MM.1S (cell line): ENCODE data around the gene CMIP.

Experiments
- DNase-seq: peaks from one replicate; pipeline ENCODE4 v3.0.0-alpha.2; 2015
- H2AFZ ChIP-seq: fragments of 300-600 bp; sonication (generic); 2 replicates; pipeline ENCODE4 v1.6.0; 2016; ENCODE audit warnings: antibody characterized with exemption, low read length
- H3F3A ChIP-seq: fragments of 300-600 bp; sonication (generic); 2 replicates; pipeline ENCODE4 v1.6.1; 2016; ENCODE audit warnings: mild to moderate bottlenecking, antibody characterized with exemption, low read length, moderate library complexity, mixed read lengths; ENCODE audit not compliant: insufficient read depth
- H3K27ac ChIP-seq: fragments of 300-600 bp; sonication (generic); 2 replicates; pipeline ENCODE4 v1.5.1; 2016; ENCODE audit warnings: mild to moderate bottlenecking, low read length
- H3K27me3 ChIP-seq: fragments of 300-600 bp; sonication (generic); replicated peaks from 2 replicates; pipeline ENCODE4 v1.6.0; 2016; ENCODE audit warnings: low read length; ENCODE audit not compliant: insufficient read depth
- H3K36me3 ChIP-seq: fragments of 300-600 bp; sonication (generic); replicated peaks from 2 replicates; pipeline ENCODE4 v1.6.1; 2016; ENCODE audit warnings: mild to moderate bottlenecking, low read length, mixed read lengths; ENCODE audit not compliant: insufficient read depth
- H3K4me1 ChIP-seq: fragments of 300-600 bp; sonication (generic); 2 replicates; pipeline ENCODE4 v1.6.1; 2016; ENCODE audit warnings: low read length, mixed read lengths
- H3K4me2 ChIP-seq: fragments of 300-600 bp; sonication (generic); 2 replicates; pipeline ENCODE4 v1.6.0; 2016; ENCODE audit warnings: low read depth, low read length
- H3K4me3 ChIP-seq: fragments of 300-600 bp; sonication (generic); 2 replicates; pipeline ENCODE4 v1.5.1; 2016; ENCODE audit warnings: low read length, mixed read lengths
- H3K79me2 ChIP-seq: fragments of 300-600 bp; sonication (generic); 2 replicates; pipeline ENCODE4 v1.6.1; 2016; ENCODE audit warnings: mixed run types, low read length, mixed read lengths
- H3K9ac ChIP-seq: fragments of 300-600 bp; sonication (generic); 2 replicates; pipeline ENCODE4 v1.6.1; 2016; ENCODE audit warnings: low read length, mixed read lengths
- H3K9me2 ChIP-seq: fragments of 300-600 bp; sonication (generic); replicated peaks from 2 replicates; pipeline ENCODE4 v1.6.1; 2016; ENCODE audit warnings: mild to moderate bottlenecking, low read length, mixed read lengths; ENCODE audit not compliant: insufficient read depth
- H3K9me3 ChIP-seq: fragments of 300-600 bp; sonication (generic); replicated peaks from 2 replicates; pipeline ENCODE4 v1.6.1; 2016; ENCODE audit warnings: mild to moderate bottlenecking, low read length, mixed read lengths; ENCODE audit not compliant: insufficient read depth
- H4K20me1 ChIP-seq: fragments of 300-600 bp; sonication (generic); 2 replicates; pipeline ENCODE4 v1.6.1; 2016; ENCODE audit warnings: mild to moderate bottlenecking, low read length, moderate library complexity, mixed read lengths; ENCODE audit not compliant: insufficient read depth
- EZH2 ChIP-seq: fragments of 300-600 bp; sonication (generic); optimal IDR thresholded peaks from 2 replicates; pipeline ENCODE3; 2017; ENCODE audit warnings: low read depth, mild to moderate bottlenecking, antibody characterized with exemption, low read length, mixed read lengths
- EZH2phosphoT487 ChIP-seq: fragments of 300-600 bp; sonication (generic); IDR thresholded peaks from 2 replicates; pipeline ENCODE4 v1.6.1; 2018; ENCODE audit warnings: antibody characterized with exemption, low read length
- TF ChIP-seq, protein P1 (sequence below): fragments of 300-600 bp; sonication (generic); IDR thresholded peaks from 2 replicates; pipeline ENCODE4 v1.5.1; 2016; ENCODE audit warnings: antibody characterized with exemption, low read length, mixed read lengths

The CMIP gene

DNA sequence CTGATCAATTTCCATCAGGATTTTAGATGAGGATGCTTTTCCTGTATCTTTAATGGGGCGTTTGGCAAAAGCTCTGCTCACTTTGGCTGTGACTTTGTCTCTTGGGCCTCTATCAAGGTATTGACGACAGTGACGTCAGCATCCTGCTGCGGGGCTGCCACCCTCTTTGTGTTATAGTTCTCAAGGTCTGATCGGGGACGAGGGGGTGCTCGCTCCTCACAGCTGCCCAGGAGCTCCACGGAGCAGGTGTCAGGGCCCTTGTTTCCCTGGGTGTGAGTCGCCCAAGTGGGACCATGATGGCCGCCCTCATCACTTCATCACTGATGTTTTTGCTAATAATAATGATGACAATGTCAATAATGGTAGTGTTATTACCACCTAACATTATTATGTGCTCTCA, 65.4 kb downstream of the CMIP start:
- Histone ChIP-seq H3K9ac (no peak overlapping the region), H3K36me3 (no peaks in the 10 kb centered on the region), H3K9me2 (no peaks in the 10 kb centered on the region), H4K20me1 (no peaks in the 10 kb centered on the region), H3K27me3 (no peaks in the 10 kb centered on the region), H3K4me1 (no peaks in the 10 kb centered on the region), H2AFZ (no peak overlapping the region), H3K79me2 (0 out of 2 replicates have a peak, but pooled peaks cover 3% of the 10 kb centered on the region), H3K4me2 (no peak overlapping the region), H3F3A (no peaks in the 10 kb centered on the region), H3K9me3 (no peaks in the 10 kb centered on the region), H3K27ac (no peak overlapping the region), H3K4me3 (no peak overlapping the region)
- TF ChIP-seq, protein P1, sequence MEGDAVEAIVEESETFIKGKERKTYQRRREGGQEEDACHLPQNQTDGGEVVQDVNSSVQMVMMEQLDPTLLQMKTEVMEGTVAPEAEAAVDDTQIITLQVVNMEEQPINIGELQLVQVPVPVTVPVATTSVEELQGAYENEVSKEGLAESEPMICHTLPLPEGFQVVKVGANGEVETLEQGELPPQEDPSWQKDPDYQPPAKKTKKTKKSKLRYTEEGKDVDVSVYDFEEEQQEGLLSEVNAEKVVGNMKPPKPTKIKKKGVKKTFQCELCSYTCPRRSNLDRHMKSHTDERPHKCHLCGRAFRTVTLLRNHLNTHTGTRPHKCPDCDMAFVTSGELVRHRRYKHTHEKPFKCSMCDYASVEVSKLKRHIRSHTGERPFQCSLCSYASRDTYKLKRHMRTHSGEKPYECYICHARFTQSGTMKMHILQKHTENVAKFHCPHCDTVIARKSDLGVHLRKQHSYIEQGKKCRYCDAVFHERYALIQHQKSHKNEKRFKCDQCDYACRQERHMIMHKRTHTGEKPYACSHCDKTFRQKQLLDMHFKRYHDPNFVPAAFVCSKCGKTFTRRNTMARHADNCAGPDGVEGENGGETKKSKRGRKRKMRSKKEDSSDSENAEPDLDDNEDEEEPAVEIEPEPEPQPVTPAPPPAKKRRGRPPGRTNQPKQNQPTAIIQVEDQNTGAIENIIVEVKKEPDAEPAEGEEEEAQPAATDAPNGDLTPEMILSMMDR = no peak
- TF ChIP-seq EZH2phosphoT487 (no peak), EZH2 (no peak)
- no peak for DNase-seq

DNA sequence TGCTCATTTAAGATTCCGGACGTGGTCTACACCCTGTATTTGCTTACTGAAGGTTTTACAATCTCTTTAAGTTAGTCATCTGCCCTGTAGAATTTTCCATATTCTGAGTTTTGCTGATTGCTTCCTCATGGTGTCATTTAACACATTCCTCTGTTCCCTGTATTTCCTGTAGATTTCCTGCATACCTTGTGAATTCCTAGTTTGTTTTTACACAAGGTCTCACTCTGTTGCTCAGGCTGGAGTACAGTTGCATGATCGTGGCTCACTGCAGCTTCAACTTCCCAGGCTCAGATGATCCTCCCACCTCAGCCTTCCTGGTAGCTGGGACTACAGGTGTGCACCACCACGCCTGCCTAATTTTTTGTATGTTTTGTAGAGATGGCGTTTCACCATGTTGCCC, 66.8 kb downstream of the CMIP start:
- no peak for DNase-seq
- no peak overlapping the region for H3K4me3 ChIP-seq
- 0 out of 2 replicates have a peak, but pooled peaks cover 3% of the 10 kb centered on the region for H3K79me2 ChIP-seq
- no peaks in the 10 kb centered on the region for H3K9me3 ChIP-seq
- no peak overlapping the region for H2AFZ ChIP-seq
- no peaks in the 10 kb centered on the region for H4K20me1 ChIP-seq
- no peaks in the 10 kb centered on the region for H3F3A ChIP-seq
- no peak overlapping the region for H3K4me2 ChIP-seq
- H3K27me3 ChIP-seq = no peaks in the 10 kb centered on the region
- H3K9me2 ChIP-seq = no peaks in the 10 kb centered on the region
- no peaks in the 10 kb centered on the region for H3K4me1 ChIP-seq
- H3K36me3 ChIP-seq = no peaks in the 10 kb centered on the region
- H3K9ac ChIP-seq = no peak overlapping the region
- no peak overlapping the region for H3K27ac ChIP-seq
- TF ChIP-seq EZH2 (no peak), EZH2phosphoT487 (no peak)
- TF ChIP-seq, protein P1 = no peak

DNA sequence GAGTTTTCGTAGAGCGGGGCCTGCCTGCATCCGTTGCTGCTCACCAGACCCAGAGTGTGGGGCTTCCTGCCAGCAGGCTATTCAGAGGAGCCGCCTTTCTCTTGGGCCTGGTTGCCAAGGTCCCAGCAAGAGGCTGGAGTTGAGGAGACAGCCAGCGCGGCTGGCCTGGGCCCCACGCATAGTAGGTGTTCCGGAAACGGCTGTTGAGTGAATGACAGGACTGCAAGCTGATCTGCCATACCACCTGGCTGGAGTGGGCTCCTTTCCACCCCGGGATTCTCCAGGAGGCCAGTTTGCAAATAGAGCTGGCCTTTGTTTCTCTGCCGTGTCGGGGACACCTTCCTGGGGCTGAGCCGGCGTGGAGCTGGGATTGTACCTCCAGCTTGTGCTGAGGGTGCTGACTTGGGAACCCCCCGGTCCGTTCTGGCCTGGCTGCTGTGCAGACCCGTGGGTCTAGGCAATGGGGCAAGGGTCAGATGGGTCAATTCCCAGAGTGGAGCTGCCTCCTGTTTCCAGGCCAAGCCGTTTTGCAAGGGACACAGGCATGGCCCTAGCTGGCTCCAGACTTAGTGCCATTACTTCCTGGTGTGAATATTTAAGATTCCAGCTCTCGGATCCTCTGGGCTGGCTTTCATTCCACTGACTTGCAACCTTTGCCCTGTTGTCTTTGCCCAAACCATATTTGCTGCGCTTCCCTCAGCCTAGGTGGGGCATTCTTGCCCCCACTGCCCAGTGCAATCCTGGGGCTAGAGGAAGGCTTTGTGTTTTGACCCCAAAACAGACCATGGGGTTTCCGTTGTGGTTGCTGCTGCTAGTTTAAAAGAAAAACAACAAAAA, 68.8 kb downstream of the CMIP start:
- Histone ChIP-seq H3K9ac (no peak overlapping the region), H3K27ac (no peak overlapping the region), H2AFZ (no peak overlapping the region), H3K79me2 (0 out of 2 replicates have a peak, but pooled peaks cover 3% of the 10 kb centered on the region), H3K9me3 (no peaks in the 10 kb centered on the region), H3K4me2 (no peak overlapping the region), H3K36me3 (no peaks in the 10 kb centered on the region), H4K20me1 (no peaks in the 10 kb centered on the region), H3K4me1 (no peaks in the 10 kb centered on the region), H3K9me2 (no peaks in the 10 kb centered on the region), H3K4me3 (no peak overlapping the region), H3F3A (no peaks in the 10 kb centered on the region), H3K27me3 (no peaks in the 10 kb centered on the region)
- DNase-seq = no peak
- TF ChIP-seq EZH2phosphoT487 = no peak
- TF ChIP-seq EZH2 = no peak
- TF ChIP-seq, protein P1 = no peak
